ENCODE data around the gene ZDHHC4. TPM values are rescaled to one million over a fixed set of nuclear protein-coding genes. Genes with fewer than 3 reads are reported as not detected.
A peak's percentile ranks its signal among the peaks of the same experiment; 100 is the strongest.

The ZDHHC4 gene
- polyA plus RNA-seq, 2 of the 4 experiments (the other 2 are of a cell fraction) = 42.8 to 118 TPM

DNA sequence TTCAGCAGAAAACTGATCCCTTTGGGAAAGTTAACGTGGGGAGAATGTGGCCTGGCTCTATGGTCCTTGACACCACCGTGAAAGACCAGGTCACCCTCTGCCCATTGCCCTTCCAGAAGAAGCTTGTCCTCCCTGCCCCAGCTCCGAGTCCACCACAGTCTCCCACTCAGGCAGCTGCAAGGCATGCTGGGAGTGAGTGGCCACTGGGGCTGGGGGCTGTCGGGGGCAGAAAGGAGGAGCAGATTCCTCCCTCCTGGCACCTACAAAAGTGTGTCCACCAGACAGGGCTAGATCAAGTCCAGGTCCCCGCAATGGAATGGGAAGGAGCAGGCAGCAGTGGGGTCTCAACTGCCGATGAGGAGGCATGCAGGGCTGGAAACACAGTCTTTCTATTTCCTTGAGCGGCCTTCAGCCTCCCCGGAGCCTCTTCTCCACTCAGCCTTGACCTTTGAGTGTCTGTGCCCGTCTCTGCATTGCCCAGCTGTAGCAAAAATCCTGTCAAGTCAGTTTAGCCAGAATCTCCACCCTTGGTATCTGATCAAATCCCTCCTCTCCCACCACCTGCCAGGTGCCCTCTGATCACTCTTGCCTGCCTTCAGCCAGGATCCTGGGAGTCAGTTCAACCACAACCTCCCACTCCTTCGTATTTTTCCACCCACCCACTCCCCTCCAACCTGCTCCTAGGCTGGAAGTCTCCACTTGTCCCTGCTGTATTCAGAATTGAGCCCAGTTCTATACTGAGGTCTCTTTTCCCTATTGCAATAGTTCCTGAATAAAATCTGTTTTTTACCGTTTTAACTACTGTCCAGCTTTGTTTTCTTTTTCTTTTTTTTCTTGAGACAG, 53.0 kb downstream of the ZDHHC4 start:
- no peak overlapping the region for H3K4me3 ChIP-seq
- H3K27ac ChIP-seq = no peak overlapping the region
- WGBS (ENCODE audit: missing lambda C conversion rate) = 46% methylated on average over 11 of the region's 11 CpGs
- H3K4me1 ChIP-seq = no peaks in the 10 kb centered on the region
- POLR2A ChIA-PET = no interaction called here
- TF ChIP-seq REST (IDR thresholded peaks at IDR 0.05) (no peak), PBX3 (IDR thresholded peaks at IDR 0.05) (no peak), EP300 (IDR thresholded peaks at IDR 0.05) (no peak), CBX8 (IDR thresholded peaks at IDR 0.05) (no peak), PHF8 (IDR thresholded peaks at IDR 0.05; ENCODE audit: borderline replicate concordance, low read depth) (no peak), RARB (CRISPR knock-in tag; IDR thresholded peaks at IDR 0.05) (no peak), MAFK (IDR thresholded peaks at IDR 0.05; ENCODE audit: partially characterized antibody) (no peak), CHD4 (IDR thresholded peaks at IDR 0.05; ENCODE audit: borderline replicate concordance) (no peak), MAZ (IDR thresholded peaks at IDR 0.05; ENCODE audit: borderline replicate concordance, low read depth, low read length) (no peak), CHD2 (IDR thresholded peaks at IDR 0.05; ENCODE audit: low read length, partially characterized antibody) (no peak), ZSCAN20 (CRISPR knock-in tag; IDR thresholded peaks at IDR 0.05) (no peak), TFCP2L1 (CRISPR knock-in tag; IDR thresholded peaks at IDR 0.05) (no peak), HOXA7 (CRISPR knock-in tag; IDR thresholded peaks at IDR 0.05) (no peak)
- TF ChIP-seq, protein P1, sequence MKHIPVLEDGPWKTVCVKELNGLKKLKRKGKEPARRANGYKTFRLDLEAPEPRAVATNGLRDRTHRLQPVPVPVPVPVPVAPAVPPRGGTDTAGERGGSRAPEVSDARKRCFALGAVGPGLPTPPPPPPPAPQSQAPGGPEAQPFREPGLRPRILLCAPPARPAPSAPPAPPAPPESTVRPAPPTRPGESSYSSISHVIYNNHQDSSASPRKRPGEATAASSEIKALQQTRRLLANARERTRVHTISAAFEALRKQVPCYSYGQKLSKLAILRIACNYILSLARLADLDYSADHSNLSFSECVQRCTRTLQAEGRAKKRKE (CRISPR knock-in tag; IDR thresholded peaks at IDR 0.05; ENCODE audit: low read depth) = no peak
- TF ChIP-seq, protein P2, sequence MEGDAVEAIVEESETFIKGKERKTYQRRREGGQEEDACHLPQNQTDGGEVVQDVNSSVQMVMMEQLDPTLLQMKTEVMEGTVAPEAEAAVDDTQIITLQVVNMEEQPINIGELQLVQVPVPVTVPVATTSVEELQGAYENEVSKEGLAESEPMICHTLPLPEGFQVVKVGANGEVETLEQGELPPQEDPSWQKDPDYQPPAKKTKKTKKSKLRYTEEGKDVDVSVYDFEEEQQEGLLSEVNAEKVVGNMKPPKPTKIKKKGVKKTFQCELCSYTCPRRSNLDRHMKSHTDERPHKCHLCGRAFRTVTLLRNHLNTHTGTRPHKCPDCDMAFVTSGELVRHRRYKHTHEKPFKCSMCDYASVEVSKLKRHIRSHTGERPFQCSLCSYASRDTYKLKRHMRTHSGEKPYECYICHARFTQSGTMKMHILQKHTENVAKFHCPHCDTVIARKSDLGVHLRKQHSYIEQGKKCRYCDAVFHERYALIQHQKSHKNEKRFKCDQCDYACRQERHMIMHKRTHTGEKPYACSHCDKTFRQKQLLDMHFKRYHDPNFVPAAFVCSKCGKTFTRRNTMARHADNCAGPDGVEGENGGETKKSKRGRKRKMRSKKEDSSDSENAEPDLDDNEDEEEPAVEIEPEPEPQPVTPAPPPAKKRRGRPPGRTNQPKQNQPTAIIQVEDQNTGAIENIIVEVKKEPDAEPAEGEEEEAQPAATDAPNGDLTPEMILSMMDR (IDR thresholded peaks at IDR 0.05) = no peak
- no peak overlapping the region for H3K4me2 ChIP-seq
- no peak for FAIRE-seq
- ATAC-seq = peak; percentile 25 to 49; a peak in 2 of 6 replicates
- no peaks in the 10 kb centered on the region for H3K9me3 ChIP-seq
- DNase-seq (ENCODE audit: low read depth in 1 of 2, low spot score in 1 of 2) = no peak
- CTCF ChIA-PET = no interaction called here

- no peaks in the 10 kb centered on the region for H3K9me3 ChIP-seq
- CTCF ChIA-PET = interaction anchor here (1.1 kb wide), 1 partner anchor 20 kb away, joined by 3 read pairs; no protein-coding TSS in a partner anchor
- no peak for DNase-seq (ENCODE audit: low read depth in 1 of 2, low spot score in 1 of 2)
- H3K4me1 ChIP-seq = 0 out of 3 replicates have a peak, but pooled peaks cover 5% of the 10 kb centered on the region
- no peak for TF ChIP-seq MYC (IDR thresholded peaks at IDR 0.05; ENCODE audit: borderline replicate concordance, low read length)
- TF ChIP-seq JUNB (IDR thresholded peaks at IDR 0.05) = no peak
- TF ChIP-seq REST (IDR thresholded peaks at IDR 0.05) = no peak
- H3K4me3 ChIP-seq = no peak overlapping the region
- POLR2A ChIA-PET = no interaction called here
- no peak for FAIRE-seq
- H3K4me2 ChIP-seq = no peak overlapping the region
- 0 out of 6 replicates have a peak, but pooled peaks of 1 of the 2 experiments have one; percentile 35 for ATAC-seq
- no peak overlapping the region for H3K27ac ChIP-seq
- WGBS (ENCODE audit: missing lambda C conversion rate) = 70% methylated on average over 7 of the region's 7 CpGs
Measured at GRCh38 chr7:6631605-6632004, 54.4 kb downstream of the ZDHHC4 start.

Measured in A549 (cell line).